ENCODE results near the gene DISC1.
"Not testable (repeated sequence)": the region's sequence is repeated elsewhere in the genome, so short reads cannot be mapped to it uniquely, and the experiment has no call there.

The DISC1 gene

DNA sequence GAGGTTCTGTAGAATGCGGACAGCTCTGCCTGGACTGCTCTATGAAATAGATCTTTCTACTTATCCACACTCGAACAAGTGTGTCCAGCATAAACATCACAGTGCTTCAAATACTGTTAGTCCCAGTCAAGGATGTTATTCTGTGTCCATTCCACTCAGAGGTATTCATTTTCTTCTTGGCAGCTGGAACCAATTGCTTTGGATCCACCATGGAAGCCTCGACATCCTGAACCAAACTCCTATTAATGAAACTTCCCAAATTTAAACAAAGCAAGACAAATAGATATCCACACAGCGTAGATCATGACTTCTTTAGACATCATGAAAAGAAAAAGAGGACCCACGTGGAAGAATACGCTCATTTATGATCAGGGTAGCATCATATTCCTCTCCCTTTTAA is 95.8 kb downstream of the DISC1 start:
- peaks cover 12% of the 10 kb centered on the region for H3K36me3 Mint-ChIP-seq (ENCODE audit: low read depth)
- TF ChIP-seq, protein P1, sequence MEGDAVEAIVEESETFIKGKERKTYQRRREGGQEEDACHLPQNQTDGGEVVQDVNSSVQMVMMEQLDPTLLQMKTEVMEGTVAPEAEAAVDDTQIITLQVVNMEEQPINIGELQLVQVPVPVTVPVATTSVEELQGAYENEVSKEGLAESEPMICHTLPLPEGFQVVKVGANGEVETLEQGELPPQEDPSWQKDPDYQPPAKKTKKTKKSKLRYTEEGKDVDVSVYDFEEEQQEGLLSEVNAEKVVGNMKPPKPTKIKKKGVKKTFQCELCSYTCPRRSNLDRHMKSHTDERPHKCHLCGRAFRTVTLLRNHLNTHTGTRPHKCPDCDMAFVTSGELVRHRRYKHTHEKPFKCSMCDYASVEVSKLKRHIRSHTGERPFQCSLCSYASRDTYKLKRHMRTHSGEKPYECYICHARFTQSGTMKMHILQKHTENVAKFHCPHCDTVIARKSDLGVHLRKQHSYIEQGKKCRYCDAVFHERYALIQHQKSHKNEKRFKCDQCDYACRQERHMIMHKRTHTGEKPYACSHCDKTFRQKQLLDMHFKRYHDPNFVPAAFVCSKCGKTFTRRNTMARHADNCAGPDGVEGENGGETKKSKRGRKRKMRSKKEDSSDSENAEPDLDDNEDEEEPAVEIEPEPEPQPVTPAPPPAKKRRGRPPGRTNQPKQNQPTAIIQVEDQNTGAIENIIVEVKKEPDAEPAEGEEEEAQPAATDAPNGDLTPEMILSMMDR (IDR thresholded peaks at IDR 0.05; ENCODE audit: unreplicated experiment in 3 of 3) = no peak
- H3K9me3 Mint-ChIP-seq = no peaks in the 10 kb centered on the region
- peak overlapping the region in 1 of 3 experiments; percentile 17 for H3K27ac Mint-ChIP-seq
- no peaks in the 10 kb centered on the region for H3K27me3 Mint-ChIP-seq (ENCODE audit: low read depth)
- peaks cover 33% of the 10 kb centered on the region for H3K4me1 Mint-ChIP-seq
- H3K4me3 Mint-ChIP-seq = no peak overlapping the region

DNA sequence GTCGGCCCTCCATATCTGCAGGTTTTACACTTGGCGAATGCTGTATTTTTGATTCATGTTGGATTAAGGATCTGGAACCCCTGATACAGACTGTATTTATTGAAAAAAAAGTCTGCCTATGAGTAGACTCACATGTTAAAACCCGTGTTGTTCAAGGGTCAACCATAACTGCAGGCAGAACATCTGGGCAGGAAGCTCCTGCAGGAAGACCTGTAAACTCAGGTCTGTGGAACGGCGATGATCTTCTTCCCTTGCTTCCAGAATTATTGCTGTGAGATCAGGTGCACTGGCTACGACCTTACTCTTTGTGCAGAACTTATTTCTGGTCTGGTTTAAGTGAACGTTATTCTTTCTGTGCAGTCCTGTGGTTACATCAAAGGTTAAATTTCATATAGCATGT is 96.6 kb downstream of the DISC1 start:
- Mint-ChIP-seq H3K36me3 (ENCODE audit: low read depth) (peaks cover 12% of the 10 kb centered on the region), H3K4me3 (no peak overlapping the region), H3K9me3 (no peaks in the 10 kb centered on the region), H3K27me3 (ENCODE audit: low read depth) (no peaks in the 10 kb centered on the region), H3K4me1 (peaks cover 34% of the 10 kb centered on the region), H3K27ac (peak overlapping the region in 1 of 3 experiments; percentile 9)
- TF ChIP-seq, protein P1 (IDR thresholded peaks at IDR 0.05; ENCODE audit: unreplicated experiment in 3 of 3) = no peak

DNA sequence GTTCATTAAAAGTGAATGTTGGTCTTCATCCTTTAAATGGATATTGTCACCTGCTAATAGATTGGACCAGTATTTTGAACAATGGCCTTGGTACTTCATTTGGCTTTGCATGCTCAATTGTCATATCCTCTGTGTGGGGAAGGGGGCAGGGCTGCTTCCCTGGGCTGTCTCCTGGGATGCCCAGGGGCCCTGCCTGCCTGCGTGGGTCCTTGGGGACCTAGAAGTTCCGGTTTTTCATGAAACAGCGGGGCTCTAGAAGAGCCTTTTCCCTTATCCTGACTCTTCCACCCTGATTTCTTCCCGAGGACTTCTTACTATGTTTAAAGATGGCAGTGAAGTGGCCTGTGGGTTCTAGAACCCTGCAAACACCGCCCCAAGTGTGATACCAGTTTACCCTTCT is 97.5 kb downstream of the DISC1 start:
- H3K36me3 Mint-ChIP-seq (ENCODE audit: low read depth) = peaks cover 12% of the 10 kb centered on the region
- no peak overlapping the region for H3K27ac Mint-ChIP-seq
- no peaks in the 10 kb centered on the region for H3K27me3 Mint-ChIP-seq (ENCODE audit: low read depth)
- no peak overlapping the region for H3K4me3 Mint-ChIP-seq
- TF ChIP-seq, protein P1 (IDR thresholded peaks at IDR 0.05; ENCODE audit: unreplicated experiment in 3 of 3) = no peak
- H3K9me3 Mint-ChIP-seq = no peaks in the 10 kb centered on the region
- H3K4me1 Mint-ChIP-seq = peaks cover 34% of the 10 kb centered on the region

DNA sequence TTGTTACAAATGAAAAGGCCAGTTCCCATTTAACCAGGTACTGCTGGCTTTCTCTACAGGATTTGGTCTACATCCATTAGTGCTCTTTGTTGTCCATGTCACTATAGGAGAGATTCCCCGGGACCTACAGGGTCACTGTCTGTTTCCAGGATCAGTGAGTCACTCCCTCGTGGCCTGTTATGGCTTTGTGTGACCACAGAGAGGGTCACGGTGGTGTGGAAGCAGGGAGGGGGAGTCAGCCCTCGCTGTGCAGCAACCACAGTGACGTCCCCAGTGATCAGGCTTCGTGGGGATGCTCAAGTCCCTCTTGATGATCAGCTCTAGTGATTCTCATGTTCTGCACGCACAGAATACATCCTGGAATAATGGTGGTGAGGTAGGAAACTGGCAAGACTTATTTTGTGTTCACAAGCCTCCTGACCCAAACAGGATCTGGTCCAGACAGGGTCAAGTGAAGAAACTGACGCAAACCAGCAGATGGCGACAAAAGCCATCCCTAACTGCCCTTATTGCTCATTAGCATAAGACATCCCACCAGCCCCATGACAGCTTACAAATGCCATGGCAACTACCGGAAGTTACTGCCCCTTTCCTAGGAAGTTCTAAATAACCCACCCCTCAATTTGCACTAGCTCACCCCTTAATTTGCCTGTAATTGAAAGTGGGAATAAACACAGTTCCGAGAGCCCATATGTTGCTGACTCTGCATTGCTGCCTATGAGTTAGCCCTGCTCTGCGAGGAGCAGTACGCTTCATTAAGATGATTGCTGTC is 98.5 kb downstream of the DISC1 start:
- TF ChIP-seq, protein P1 (IDR thresholded peaks at IDR 0.05; ENCODE audit: unreplicated experiment in 3 of 3) = peak in 2 of 3 experiments; percentile 7 to 25
- peaks cover 12% of the 10 kb centered on the region for H3K36me3 Mint-ChIP-seq (ENCODE audit: low read depth)
- no peaks in the 10 kb centered on the region for H3K27me3 Mint-ChIP-seq (ENCODE audit: low read depth)
- H3K4me3 Mint-ChIP-seq = no peak overlapping the region
- H3K4me1 Mint-ChIP-seq = peaks cover 34% of the 10 kb centered on the region
- H3K27ac Mint-ChIP-seq = no peak overlapping the region
- no peaks in the 10 kb centered on the region for H3K9me3 Mint-ChIP-seq

DNA sequence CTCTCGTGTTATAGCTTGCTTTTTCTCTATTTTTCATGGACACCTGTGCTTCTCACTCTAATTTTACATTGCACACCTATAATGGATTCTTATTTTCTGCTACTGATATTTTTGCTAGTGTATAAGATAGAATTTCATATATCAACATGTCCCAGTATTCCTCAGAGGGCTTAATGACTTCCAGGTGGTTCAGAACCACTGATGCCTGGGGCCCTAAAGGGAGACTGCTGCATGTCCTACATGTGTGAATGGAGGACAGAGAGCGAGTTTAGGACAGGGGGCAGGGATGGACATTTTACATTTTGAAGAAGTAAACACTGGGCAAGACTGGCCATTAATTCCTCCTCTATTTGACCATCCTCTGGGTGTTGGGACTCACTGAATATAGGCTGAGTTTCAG is 100.6 kb downstream of the DISC1 start:
- H3K27ac Mint-ChIP-seq = no peak overlapping the region
- TF ChIP-seq, protein P1 (IDR thresholded peaks at IDR 0.05; ENCODE audit: unreplicated experiment in 3 of 3) = no peak
- H3K9me3 Mint-ChIP-seq = no peaks in the 10 kb centered on the region
- H3K27me3 Mint-ChIP-seq (ENCODE audit: low read depth) = no peaks in the 10 kb centered on the region
- peaks cover 12% of the 10 kb centered on the region for H3K36me3 Mint-ChIP-seq (ENCODE audit: low read depth)
- H3K4me3 Mint-ChIP-seq = no peak overlapping the region
- H3K4me1 Mint-ChIP-seq = peaks cover 25% of the 10 kb centered on the region

DNA sequence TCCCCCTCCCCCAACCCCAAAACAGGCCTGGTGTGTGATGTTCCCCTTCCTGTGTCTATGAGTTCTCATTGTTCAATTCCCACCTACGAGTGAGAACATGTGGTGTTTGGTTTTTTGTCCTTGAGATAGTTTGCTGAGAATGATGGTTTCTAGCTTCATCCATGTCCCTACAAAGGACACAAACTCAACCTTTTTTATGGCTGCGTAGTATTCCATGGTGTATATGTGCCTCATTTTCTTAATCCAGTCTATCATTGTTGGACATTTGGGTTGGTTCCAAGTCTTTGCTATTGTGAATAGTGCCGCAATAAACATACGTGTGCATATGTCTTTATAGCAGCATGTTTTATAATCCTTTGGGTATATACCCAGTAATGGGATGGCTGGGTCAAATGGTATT is 102.4 kb downstream of the DISC1 start:
- H3K27ac Mint-ChIP-seq = not testable (repeated sequence)

More for the DNA sequence above, 102.4 kb downstream of the DISC1 start:
- not testable (repeated sequence) for H3K4me3 Mint-ChIP-seq; H3K36me3 Mint-ChIP-seq (ENCODE audit: low read depth); H3K27me3 Mint-ChIP-seq (ENCODE audit: low read depth); H3K9me3 Mint-ChIP-seq
- peaks cover 10% of the 10 kb centered on the region for H3K4me1 Mint-ChIP-seq

All from nephron (organoid).